Upper lobe of right lung (tissue), 1 donor: ENCODE measurements around the gene TMEM176A. TPM values are rescaled to one million over a fixed set of nuclear protein-coding genes. Genes with fewer than 3 reads are reported as not detected.

ENCODE experiments used
- ATAC-seq: fragments of 200-7000 bp; cut with Tn5 transposase; one replicate; pipeline ENCODE4 v1.9.1; 2020; ENCODE audit warnings: mild to moderate bottlenecking, moderate library complexity
- DNase-seq: peaks from one replicate; pipeline ENCODE4 v3.0.0-alpha.2; 2020
- H3K27ac ChIP-seq: fragments of 200-600 bp; one replicate; pipeline ENCODE4 v1.8.0; 2022
- H3K27me3 ChIP-seq: fragments of 200-600 bp; one replicate; pipeline ENCODE4 v1.8.0; 2022; ENCODE audit warnings: mild to moderate bottlenecking
- H3K36me3 ChIP-seq: fragments of 200-600 bp; one replicate; pipeline ENCODE4 v1.8.0; 2022
- H3K4me1 ChIP-seq: fragments of 200-600 bp; one replicate; pipeline ENCODE4 v1.8.0; 2022
- H3K4me3 ChIP-seq: fragments of 200-600 bp; one replicate; pipeline ENCODE4 v1.8.0; 2022; ENCODE audit warnings: mild to moderate bottlenecking
- H3K9me3 ChIP-seq: fragments of 200-600 bp; one replicate; pipeline ENCODE4 v1.8.0; 2022
- CTCF ChIP-seq: fragments of 200-600 bp; IDR thresholded peaks from one replicate; pipeline ENCODE4 v1.8.0; 2022; ENCODE audit warnings: antibody characterized with exemption
- intact Hi-C: fragments of 100-400 bp; cut with DNase I; formaldehyde crosslinking; loops from one replicate; pipeline ENCODE4 v1.11.0; 2022
- total RNA-seq: library from RNA; stranded (reverse); fragmentation: NEBNext Ultra II Directional; extraction: Animal tissue kit (Norgen Biotek cat#: 25700); gene quantifications from one replicate; pipeline ENCODE4 v1.2.1, GENCODE V29; 2021
- donor health status: DM: no; HTN: yes; CAD: no; lungs with severe emphysema.

The TMEM176A gene
- total RNA-seq, 1 donor from 2014 or later: 63.7 TPM

GRCh38 chr7:150781961-150782360 lies 18.6 kb upstream of the TMEM176A start:
- H3K27me3 ChIP-seq: no peaks in the 10 kb centered on the region
- no peak for DNase-seq
- intact Hi-C loops: loop anchor here (5.0 kb wide), 1 partner anchor 1010 kb away; the partner anchor contains the start of gene ZNF467
- no peak for ATAC-seq
- peaks cover 32% of the 10 kb centered on the region for H3K4me1 ChIP-seq
- H3K9me3 ChIP-seq: no peaks in the 10 kb centered on the region
- no peak overlapping the region for H3K27ac ChIP-seq
- no peaks in the 10 kb centered on the region for H3K36me3 ChIP-seq
- no peak for TF ChIP-seq CTCF
- H3K4me3 ChIP-seq: no peak overlapping the region

DNA sequence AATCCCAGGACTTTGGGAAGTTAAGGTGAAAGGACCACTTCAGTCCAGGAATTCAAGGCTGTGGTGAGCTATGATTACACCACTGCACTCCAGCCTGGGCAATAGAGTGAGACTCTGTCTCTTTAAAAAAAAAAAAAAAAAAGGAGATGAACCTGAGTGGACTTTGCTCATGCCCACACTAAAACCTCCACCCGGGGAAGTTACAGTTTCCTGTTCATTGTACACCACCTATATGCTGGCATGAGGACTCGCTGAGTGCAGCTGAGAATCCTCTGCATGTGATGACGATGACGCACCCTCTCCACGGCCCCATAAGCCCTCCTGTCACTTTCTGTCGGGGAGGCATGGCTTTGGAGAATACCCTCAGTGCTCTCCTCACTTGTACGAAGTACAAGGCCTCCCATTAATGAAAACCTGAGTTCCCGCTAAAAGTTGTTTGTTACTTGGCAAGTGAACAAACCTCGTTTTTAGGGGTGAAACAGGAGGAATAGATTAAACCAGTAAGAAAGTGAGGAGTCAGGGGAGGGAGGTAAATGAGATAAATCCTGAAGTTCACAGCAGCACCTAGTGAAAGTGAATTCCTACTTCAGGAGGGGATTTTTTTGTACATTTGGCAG lies 16.3 kb upstream of the TMEM176A start:
- H3K27me3 ChIP-seq: no peaks in the 10 kb centered on the region
- H3K9me3 ChIP-seq: no peaks in the 10 kb centered on the region
- TF ChIP-seq CTCF: no peak
- peak; percentile 52 for ATAC-seq
- peaks cover 37% of the 10 kb centered on the region for H3K4me1 ChIP-seq
- intact Hi-C loops: loop anchor here (5.0 kb wide), 1 partner anchor 1012 kb away; the partner anchor contains the start of gene ZNF467
- no peak overlapping the region for H3K27ac ChIP-seq
- no peak overlapping the region for H3K4me3 ChIP-seq
- no peak for DNase-seq
- no peaks in the 10 kb centered on the region for H3K36me3 ChIP-seq

DNA sequence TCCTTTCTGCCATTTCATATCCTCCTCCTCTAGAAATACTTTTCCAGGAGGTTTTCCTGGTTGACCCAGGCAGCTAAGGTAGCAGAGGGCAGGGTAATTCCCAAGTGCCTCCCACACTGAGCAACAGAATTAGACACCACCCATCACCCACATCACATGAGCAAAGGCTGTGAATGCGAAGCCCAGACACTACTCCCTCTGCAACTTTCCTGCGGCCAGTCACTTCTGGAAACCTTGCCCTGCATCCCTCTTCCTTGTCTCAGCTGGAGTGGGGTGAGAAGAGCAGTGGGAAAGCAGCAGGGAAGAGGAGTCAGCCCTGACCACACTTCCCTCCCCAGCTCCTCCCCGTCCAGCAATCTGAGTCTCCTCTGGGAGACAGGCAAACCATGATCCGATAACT lies 15.6 kb upstream of the TMEM176A start:
- H3K9me3 ChIP-seq: no peaks in the 10 kb centered on the region
- ATAC-seq (peak; percentile 46), DNase-seq (no peak)
- H3K4me3 ChIP-seq: no peak overlapping the region
- H3K36me3 ChIP-seq: no peaks in the 10 kb centered on the region
- peak overlapping the region; percentile 2 for H3K27ac ChIP-seq
- H3K27me3 ChIP-seq: no peaks in the 10 kb centered on the region
- TF ChIP-seq CTCF: no peak
- intact Hi-C loops: loop anchor here (5.0 kb wide), 1 partner anchor 1013 kb away; the partner anchor contains the start of gene ZNF467
- peaks cover 36% of the 10 kb centered on the region for H3K4me1 ChIP-seq

DNA sequence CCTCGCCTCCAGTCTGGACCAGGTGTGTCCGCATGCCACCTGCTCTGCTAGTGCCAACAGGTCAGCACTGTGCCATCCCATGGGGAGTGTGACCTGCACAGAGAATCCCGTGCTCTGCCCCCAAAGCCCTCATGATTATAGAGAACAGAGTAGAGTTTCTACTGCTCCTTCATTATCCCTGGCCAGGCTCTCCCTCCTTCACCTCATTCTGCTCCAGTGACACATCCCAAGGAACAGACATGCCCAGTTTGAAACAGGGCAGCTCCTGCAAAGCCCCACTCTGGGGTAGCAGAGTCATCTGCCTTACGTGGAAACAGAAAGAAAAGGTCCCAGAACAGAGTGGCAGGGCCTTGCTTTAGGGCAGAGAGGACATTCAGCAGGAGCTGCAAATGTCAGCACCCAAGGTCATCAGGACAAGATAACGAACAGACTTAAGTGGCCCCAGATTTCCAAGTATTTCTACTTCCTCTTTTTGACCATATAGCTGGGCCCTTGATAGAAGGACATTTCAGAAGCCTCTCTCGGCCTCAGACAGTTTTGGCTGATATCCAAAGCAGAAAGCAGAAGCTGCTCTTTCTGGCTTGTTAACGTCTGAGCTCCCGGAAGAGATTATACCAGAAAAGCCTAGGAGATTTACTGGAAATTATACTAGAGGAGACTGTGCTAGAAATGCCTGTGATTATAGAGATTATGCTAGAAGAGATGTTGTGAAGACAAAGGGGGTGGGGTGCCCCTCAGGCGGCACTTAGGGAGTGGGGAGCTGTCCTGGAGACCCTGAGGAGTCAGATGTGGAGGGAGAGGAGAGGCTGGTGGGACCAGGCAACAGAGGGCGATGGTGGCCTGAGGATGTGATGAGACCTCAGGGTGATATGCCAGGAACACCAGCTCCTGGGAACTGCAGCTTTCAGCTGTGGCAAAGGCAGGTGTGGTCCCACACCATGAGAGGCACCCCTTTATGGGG lies 13.0 kb upstream of the TMEM176A start:
- Histone ChIP-seq H3K9me3 (no peaks in the 10 kb centered on the region), H3K27me3 (no peaks in the 10 kb centered on the region), H3K4me3 (no peak overlapping the region), H3K4me1 (peaks cover 24% of the 10 kb centered on the region), H3K36me3 (no peaks in the 10 kb centered on the region), H3K27ac (peak overlapping the region; percentile 78)
- intact Hi-C loops: no loop called here
- DNase-seq (no peak), ATAC-seq (peak; percentile 74)
- TF ChIP-seq CTCF: no peak

DNA sequence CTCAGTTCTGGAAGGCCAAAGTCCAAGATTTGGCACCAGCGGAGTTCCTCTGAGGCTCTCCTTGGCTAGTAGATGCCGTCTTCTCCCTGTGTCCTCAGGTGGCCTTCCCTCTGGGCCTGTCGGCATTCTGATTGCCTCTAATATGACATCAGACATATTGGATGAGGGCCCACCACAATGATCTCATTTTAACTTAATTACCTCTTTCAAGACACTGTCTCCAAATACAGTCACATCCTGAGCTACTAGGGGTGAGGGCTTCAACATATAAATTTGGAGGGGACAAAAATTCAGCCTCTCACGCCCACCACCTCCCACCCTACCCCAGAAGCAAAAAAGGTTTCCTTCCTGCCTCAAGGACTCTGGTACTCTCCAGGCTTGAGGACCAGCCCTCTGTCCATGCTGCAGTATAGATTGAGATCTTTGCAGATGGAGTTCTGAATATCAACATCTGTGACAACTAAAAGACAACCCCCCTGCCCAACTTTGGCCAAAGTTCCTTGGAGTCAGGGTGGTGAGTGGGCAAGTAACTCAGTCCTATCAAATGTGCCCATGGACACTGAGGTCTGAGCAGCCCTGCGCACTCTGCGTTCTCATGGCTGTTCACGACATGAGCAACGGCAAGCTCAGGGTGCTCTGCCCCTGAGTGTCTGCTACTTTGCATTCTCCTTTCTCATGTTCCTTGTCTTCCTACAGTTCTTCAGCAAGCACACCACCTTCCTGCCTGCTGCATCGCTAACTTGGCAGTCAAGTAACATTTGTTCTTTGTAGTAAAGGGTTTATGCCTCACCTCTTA lies 11.9 kb upstream of the TMEM176A start:
- Histone ChIP-seq H3K27ac (peak overlapping the region; percentile 78), H3K9me3 (no peaks in the 10 kb centered on the region), H3K36me3 (no peaks in the 10 kb centered on the region), H3K27me3 (no peaks in the 10 kb centered on the region), H3K4me3 (no peak overlapping the region), H3K4me1 (peaks cover 24% of the 10 kb centered on the region)
- TF ChIP-seq CTCF: no peak
- DNase-seq (no peak), ATAC-seq (no peak)
- intact Hi-C loops: no loop called here
